Activated CD8-positive, alpha-beta memory T cell treated with anti-CD3 and anti-CD28 coated beads for 48 hours (primary cell): ENCODE data around the gene ZNF780B.
"Not testable (repeated sequence)": the region's sequence is repeated elsewhere in the genome, so short reads cannot be mapped to it uniquely, and the experiment has no call there.

ENCODE experiments used
- DNase-seq, 3 experiments: peaks; one replicate each; pipeline ENCODE4 v3.0.0-alpha.2; 2020; ENCODE audit warnings: low read depth in 2 of 3, low spot score in 2 of 3

ZNF780B gene

DNA sequence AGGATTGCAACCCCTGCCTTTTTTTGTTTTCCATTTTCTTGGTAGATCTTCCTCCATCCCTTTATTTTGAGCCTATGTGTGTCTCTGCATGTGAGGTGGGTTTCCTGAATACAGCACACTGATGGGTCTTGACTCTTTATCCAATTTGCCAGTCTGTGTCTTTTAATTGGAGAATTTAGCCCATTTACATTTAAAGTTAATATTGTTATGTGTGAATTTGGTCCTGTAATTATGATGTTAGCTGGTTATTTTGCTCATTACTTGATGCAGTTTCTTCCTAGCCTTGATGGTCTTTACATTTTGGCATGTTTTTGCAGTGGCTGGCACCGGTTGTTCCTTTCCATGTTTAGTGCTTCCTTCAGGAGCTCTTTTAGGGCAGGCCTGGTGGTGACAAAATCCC lies 14.3 kb downstream of the ZNF780B start:
- DNase-seq = not testable (repeated sequence)

DNA sequence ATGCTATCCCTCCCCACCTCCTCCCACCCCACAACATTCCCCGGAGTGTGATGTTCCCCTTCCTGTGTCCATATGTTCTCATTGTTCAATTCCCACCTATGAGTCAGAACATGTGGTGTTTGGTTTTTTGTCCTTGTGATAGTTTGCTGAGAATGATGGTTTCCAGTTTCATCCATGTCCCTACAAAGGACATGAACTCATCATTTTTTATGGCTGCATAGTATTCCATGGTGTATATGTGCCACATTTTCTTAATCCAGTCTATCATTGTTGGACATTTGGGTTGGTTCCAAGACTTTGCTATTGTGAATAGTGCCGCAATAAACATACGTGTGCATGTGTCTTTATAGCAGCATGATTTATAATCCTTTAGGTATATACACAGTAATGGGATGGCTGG lies 18.0 kb downstream of the ZNF780B start:
- not testable (repeated sequence) for DNase-seq

DNA sequence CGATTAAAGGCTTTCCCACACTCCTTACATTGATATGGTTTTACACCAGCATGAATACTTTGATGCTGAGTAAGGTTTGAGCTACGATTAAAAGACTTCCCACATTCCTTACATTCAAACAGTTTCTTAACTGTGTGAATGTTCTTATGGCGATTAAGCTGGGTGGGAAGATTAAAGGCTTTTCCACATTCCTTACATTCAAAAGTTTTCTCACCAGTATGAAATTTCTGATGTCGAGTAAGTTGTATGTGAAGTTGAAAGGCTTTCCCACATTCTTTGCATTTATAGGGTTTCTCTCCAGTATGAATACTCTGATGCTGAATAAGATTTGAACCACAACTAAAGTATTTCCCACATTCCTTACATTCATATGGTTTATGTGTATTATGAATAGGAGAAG lies 20.0 kb downstream of the ZNF780B start:
- DNase-seq = no peak

DNA sequence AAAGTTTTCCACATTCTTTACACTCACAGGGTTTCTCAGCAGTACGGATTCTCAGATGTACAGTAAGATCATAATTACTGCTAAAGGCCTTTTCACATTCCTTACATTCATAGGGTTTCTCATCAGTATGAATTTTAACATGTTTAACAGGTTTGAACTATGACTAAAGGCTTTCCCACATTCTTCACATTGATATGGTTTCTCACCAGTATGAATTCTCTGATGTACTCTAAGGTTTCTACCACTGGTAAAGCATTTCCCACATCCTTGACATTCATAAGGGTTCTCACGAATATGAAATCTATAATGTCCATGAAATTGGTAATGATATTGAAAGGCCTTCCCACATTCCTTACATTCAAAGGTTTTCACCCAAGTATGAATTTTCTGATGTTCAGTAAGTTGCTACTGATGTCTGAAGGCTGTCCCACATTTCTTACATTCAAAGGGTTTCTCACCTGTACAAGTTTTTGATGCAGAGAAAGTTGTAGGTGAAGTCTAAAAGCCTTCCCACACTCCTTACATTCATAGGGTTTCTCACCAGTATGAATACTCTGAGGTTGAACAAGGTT lies 22.0 kb downstream of the ZNF780B start:
- no peak for DNase-seq

DNA sequence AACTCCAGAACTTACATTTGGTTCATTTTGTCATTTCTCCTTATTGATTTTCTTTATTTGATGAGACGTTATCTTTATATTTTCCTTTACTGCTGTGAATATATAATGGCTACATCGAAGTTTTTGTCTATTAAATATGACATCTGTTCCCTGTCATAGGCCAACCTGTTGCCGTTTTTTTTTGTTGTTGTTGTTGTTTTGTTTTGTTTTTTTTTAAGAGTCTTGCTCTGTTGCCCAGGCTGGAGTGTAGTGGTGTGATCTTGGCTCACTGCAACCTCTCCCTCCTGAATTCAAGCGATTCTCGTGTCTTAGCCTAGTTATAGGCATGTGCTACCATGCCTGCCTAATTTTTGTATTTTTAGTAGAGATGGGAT lies 29.4 kb downstream of the ZNF780B start:
- no peak for DNase-seq

DNA sequence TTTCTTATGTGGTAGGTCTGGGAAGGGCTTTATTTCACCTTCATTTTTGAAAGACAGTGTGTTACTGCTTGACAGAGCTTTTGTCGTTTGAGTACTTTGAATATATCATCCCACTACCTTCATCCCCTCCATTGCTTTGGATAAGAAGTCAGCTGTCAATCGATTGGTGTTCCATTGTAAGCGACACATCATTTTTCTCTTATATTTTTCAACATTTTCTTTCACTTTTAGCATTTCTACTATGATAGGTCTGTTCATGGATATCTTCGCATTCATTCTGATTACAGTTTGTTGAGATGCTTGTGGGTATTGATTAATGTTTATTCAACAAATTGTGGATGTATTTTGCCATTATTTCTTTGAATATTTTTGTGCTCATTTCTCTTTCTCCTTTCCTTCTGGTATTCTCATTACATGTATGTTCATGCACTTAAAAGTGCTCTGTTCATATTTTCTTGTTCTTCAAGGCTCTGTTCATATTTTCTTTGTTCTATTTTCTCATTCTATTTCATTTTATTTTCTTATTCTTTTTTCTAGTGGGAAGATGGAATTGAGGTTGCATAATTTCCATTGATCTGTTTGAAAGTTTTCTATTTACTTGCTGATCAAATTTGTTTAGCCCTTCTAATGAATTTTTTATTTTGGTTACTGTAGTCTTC lies 30.0 kb downstream of the ZNF780B start:
- no peak for DNase-seq

DNA sequence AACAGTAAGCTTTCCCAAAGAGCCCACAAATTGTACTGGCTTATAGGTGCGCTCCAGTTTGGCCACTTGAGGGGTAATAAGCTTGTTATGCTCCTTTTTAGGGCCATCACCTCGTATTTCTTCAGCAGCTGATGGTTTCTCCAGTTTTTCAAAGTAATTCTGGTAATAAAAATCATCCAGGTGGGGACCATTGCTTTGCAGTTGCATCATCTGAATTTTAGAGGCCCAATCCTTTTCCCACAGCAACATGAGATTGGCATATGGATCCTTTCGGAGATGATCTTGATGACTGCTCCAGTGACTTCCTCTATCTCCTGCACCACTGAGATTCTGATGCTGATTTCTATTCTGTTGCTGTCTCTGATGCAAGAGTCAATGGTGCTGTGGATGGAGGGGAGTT lies 32.1 kb downstream of the ZNF780B start:
- no peak for DNase-seq

DNA sequence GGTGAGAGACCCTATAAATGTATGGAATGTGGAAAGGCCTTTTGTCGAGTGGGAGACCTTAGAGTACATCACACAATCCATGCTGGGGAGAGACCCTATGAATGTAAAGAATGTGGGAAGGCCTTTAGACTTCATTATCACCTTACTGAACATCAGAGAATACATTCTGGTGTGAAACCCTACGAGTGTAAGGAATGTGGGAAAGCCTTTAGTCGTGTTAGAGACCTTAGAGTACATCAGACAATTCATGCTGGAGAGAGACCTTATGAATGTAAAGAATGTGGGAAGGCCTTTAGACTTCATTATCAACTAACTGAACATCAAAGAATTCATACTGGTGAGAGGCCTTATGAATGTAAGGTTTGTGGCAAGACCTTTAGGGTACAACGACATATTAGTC lies 42.0 kb downstream of the ZNF780B start:
- no peak for DNase-seq

DNA sequence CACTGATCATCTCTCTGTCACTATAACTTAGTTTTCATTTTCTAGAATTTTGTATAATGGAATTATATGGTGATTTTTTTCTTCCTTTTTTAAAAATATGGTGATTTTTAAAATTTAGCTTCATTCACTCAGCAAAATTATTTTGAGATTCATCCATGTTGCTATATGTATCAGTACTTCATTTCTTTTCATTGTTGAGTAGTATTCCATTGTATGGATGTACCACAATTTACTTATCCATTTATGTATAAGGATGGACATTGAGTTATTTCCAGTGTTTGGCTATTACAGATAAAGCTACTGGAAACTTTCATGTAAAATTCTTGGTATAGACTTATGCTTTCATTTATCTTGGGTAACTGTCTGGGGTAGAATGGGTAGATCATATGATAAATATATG lies 46.4 kb downstream of the ZNF780B start:
- no peak for DNase-seq

DNA sequence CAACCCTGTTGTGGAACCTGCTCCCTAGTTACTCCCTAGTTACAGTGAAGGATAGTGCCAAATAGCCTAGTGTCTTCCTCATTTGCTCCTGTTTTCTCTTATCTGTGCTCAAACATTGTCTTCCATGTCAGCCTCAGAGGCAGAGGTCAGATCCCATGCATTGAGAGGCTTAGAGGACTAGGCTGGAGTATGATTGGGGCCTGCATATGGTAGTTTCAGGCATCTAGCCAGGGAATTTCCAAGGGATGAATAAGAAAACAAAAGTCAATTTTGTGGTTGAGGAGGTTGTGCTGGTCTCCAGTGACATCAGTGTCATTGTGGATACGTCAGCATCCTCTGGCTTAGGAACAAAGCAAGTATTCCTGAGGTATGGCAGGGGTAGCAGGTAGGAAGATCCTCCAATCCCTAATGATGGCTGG lies 49.7 kb downstream of the ZNF780B start:
- DNase-seq = no peak

DNA sequence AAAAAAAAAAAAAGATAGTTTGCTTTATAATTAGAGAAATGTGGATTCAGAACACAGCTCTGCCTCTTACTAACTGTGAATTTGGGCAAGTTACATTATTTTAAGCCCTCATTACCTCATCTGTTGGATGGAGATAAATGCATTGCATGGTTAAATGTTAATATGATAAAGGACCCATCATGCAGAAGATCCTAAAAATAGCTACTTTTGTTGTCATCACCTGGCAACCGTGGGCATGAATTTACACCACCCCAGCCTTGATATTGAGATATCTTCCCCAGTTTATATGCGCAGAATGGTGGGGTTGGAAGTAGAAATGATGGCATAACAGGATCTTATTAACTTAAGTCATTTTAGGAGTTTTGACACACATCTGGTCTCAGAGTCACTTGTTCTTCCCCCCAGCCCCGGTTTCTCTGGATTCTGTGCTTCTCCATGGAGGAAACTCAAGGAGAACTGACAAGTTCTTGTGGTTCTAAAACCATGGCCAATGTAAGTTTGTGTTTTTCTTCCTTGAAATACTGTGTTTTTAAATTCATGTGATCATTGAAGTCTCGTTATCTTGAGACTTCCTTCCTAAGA lies 50.2 kb downstream of the ZNF780B start:
- DNase-seq = no peak

DNA sequence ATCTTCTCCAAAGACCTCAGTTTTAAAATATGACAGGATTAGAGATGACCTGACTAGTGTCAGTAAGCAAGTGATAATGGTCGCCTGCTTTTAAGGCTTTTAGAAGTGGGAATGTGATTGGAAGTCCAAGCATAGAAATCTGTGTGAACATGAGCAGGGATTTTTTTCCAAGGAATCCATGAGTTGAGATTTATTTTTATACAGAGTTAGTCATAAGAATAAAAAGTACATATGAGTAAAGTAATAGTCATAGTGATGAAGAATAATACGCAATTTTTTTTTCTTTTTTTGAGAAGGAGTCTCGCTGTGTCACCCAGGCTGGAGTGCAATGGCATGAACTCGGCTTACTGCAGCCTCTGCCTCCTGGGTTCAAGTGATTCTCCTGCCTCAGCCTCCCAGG lies 57.5 kb downstream of the ZNF780B start:
- no peak for DNase-seq

DNA sequence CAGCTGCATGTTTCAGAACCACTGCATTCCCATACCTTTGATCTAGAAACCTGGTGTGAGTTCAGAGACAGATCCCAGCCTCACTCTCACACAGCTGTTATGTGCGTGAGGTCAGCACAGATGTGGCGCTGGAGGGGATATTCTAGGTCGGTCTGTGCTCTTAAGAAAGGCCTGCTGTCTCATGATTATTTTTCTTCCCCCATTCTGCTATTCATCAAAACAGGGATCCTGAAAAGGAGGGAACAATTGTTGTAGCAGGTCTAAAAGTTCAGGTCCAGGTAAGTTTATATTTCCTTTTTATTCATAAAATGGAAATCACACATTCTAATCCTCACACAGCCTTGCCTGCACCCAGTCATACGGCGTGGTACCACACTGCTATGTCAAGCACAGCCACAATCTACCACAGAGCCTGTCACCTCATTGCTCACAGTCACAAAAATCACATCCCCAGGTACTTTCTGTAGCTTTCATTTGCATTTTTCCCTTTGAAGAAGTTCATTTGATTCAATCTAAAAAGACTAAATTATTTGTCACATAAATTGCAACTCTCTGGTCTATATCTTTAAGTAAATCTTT lies 58.3 kb downstream of the ZNF780B start:
- DNase-seq = no peak

DNA sequence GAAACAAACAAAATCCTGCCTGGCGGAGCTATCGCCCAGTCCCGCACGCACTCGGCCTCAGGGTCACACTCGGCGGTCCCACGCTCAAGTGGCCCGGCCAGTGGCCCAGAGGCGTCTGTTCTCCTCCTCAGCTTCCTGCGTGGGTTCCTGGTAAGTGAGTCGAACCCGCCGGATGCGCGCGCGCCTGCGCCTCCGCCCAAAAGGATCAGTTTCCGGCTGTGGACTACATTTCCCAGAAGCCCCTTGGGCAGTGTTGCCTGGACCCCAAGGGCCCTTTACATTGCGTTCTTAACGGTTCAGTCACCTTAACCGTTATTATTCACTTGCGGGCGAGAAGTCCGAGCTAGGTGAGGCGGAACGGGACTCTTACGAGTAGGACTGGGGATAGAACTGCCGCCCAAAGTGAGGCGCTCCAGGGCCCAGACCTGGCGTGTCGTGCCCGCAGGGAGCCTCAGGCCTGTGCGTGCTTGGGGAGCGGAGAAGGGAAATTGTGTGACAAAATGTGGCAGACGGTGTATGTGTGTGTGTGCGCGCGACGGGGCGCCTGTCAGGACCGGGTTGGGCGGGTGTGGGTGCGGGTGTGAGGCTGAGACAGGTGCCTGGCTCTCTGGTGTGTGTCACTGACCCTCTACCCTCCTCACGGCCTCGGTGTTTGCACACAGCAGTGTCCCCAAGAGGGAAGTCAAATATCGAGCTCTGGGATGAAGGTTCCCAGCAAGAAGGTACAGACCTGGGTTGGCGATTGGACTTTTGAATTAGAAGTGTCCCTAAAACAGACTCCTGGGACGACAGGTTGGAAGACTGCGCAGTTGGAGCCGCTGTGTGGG lies 59.0 kb downstream of the ZNF780B start, which contains the start of gene ZNF546:
TSS of gene ZNF546 (plus strand) at position 250 of the 827 bp plus-strand sequence. CDS start 1,267 bp downstream, outside the sequence.
- DNase-seq = peak; percentile 72 to 89 (median 83)

DNA sequence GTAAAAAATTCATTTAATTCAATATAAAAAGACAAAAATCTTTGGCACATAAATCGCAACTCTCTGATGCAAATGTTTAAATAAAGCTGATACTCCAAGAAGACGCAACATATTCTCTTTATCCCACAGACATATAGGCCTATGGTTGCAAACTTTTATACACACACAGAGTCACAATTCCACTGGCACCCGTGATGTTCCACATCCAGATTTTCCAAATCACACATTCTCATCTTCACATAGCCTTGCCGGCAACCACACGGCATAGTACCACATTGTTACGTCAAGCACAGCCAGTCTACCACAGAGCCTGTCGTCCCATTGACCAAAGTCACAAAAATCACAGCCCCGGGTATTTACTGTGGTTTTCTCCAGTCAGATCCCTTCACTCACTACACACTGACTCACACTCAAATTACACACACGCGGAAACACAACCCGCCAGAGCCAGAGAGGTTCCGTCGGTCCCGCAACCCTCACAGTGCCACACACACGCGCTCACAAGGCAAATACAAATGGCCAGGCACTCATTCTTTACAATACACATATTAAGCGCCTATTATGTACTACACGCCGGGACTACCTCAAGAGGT lies 59.7 kb downstream of the ZNF780B start:
- peak in 1 of 3 experiments; percentile 32 for DNase-seq

DNA sequence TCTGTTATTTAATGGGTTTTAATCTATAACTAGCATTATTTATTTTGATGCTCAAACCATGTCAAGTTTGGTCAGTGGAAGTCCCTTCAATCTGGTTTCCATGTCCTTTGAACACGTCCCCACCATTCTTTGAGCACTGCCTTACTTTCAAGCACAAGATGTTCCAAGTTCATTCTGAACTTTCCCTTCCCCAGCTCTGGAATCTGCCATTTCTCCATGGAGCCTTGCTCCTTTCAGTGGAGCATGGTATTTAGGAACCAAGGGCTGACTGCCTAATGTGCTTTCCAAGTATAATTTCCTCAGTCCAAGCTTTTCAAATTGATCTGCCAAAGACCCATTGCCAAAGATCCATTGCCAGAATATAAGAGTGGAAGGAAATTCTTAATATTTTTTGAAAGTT lies 60.2 kb downstream of the ZNF780B start:
- DNase-seq = no peak

DNA sequence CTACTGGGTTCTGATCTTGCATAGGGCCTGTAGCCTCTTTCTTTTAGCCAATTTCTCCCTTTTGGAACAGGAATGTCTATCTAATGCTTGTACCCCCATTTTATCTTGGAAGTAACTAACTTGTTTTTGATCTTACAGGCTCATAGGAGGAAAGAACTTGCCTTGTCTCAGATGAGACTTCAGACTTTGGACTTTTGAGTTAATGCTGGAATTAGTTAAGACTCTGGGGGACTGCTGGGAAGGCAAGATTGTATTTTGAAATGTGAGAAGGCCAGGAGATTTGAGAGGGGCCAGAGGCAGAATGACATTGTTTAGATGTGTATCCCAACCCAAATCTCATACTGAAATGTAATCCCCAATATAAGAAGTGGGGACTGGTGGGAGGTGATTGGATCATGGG lies 61.7 kb downstream of the ZNF780B start:
- no peak for DNase-seq

DNA sequence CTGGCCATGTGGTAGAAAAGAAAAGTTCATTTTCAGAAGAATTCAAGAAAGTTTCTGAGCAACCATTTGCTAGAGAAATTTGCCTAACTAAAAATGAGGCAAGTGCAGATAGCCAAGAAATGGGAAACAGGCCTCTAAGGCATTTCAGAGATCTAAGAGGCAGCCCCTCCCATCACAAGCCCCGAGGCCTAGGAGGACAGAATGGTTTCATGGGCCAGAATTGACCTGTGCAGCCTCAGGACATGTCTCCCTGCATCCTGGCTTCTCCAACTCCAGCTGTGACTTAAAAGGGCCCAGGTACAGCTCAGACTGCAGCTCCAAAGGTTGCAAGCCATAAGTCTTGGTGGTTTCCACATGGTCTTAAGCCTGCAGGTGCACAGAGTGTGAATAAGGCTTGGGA lies 62.4 kb downstream of the ZNF780B start:
- DNase-seq = no peak

DNA sequence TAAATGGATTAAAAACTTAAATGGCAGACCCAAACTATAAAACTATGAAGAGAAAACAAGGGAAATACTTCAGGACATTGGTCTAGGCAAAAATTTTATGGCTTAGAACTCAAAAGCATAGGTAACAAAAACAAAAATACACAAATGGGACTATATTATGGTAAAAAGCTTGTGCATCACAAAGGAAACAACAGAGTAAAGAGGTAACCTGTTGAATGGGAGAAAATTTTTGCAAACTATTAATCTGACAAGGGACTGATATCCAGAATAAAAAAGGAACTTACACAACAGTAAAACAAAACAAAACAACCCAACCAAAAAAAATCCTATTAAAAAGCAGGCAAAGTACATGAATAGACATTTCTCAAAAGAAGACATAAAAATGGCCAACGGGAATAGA lies 68.4 kb downstream of the ZNF780B start:
- DNase-seq = no peak

DNA sequence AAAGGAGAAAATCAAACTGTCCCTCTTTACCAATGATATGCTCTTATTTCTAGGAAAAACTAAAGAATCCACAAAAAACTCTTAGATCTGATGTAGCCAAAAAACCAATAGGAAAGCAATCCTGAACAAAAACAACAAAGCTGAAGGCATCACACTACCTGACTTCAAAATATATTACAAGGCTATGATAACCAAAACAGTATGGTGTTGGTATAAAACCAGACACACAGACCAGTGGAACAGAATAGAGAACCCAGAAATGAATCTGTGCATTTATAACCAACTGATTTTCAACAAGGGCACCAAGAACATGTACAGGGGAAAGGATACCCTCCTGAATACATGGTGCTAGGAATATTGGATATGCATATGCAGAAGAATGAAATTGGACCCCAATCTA lies 68.9 kb downstream of the ZNF780B start:
- no peak for DNase-seq

DNA sequence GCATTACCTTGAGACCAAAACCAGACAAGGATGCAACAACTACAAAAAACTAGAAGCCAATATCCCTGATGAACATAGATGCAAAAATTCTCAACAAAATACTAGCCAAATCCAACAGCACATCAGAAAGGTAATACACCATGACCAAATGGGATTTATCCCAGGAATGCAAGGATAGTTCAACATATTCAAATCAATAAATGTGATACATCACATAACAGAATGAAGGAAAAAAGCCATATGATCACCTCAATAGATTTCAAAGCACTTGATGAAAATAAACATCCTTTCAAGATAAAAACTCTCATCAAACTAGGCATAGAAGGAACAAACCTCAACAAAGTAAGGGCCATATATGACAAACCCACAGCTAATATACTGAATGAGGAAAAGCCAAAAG lies 69.4 kb downstream of the ZNF780B start:
- DNase-seq = no peak
